Dendritic cell treated with granulocyte-macrophage colony-stimulating factor and Interleukin-4, amounts not matched to agents 40 ng/mL and 50 ng/mL, for 4 days (primary cell): ENCODE data around the gene FAM47E.

ENCODE experiments used
- H3K27ac Mint-ChIP-seq: one replicate; pipeline ENCODE4 v1.8.0; 2022; ENCODE audit warnings: mild to moderate bottlenecking, mixed read lengths
- H3K27me3 Mint-ChIP-seq: one replicate; pipeline ENCODE4 v1.8.0; 2022; ENCODE audit warnings: mild to moderate bottlenecking, mixed read lengths
- H3K36me3 Mint-ChIP-seq: one replicate; pipeline ENCODE4 v1.8.0; 2022; ENCODE audit warnings: low read depth, mixed read lengths
- H3K4me1 Mint-ChIP-seq: one replicate; pipeline ENCODE4 v1.8.0; 2022; ENCODE audit warnings: low read depth, mixed read lengths
- H3K4me3 Mint-ChIP-seq: one replicate; pipeline ENCODE4 v1.8.0; 2022; ENCODE audit warnings: mild to moderate bottlenecking, moderate library complexity, mixed read lengths
- H3K9me3 Mint-ChIP-seq: one replicate; pipeline ENCODE4 v1.8.0; 2022; ENCODE audit warnings: mixed read lengths
- intact Hi-C: fragments of 100-400 bp; cut with micrococcal nuclease; formaldehyde crosslinking; loops from one replicate; pipeline ENCODE4 v1.15.0; 2022

The FAM47E gene

DNA sequence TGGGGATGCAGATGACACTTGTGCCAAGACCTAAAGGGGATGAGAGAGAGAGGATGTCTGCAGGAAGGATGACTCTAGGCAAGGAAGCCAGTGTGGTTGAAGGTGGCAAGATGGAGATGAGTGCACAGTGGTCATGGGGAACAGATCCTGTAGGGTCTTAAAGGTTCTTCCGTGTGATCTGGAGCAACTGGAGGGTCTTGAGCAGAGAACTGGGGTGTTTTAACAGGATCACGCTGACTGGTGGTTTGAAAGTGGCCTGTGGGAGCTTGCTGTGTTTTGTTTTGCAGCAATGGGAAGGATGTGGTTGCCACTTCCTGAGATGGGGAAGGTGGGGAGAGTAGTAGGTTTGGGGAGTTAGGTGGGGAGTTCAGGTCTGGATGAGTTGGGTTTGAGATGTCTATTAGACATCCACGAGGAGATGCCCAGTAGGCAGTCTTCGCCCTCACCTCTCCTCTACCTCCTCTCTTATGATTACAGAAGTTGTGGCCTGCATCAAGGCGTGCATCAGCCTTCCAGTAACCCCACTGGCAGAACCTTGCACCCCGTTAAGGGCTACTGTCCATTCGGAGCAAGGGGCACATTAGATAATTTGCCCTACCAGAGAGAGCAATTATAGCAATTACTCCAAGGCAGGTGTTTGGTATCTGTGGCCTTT is 53.6 kb downstream of the FAM47E start:
- intact Hi-C loops = loop anchor here (5.0 kb wide), 1 partner anchor 98 kb away; no protein-coding TSS in a partner anchor
- Mint-ChIP-seq H3K36me3 (peaks cover 16% of the 10 kb centered on the region), H3K27me3 (peaks cover 5% of the 10 kb centered on the region), H3K4me3 (no peak overlapping the region), H3K4me1 (peaks cover 61% of the 10 kb centered on the region), H3K9me3 (no peaks in the 10 kb centered on the region), H3K27ac (no peak overlapping the region)

DNA sequence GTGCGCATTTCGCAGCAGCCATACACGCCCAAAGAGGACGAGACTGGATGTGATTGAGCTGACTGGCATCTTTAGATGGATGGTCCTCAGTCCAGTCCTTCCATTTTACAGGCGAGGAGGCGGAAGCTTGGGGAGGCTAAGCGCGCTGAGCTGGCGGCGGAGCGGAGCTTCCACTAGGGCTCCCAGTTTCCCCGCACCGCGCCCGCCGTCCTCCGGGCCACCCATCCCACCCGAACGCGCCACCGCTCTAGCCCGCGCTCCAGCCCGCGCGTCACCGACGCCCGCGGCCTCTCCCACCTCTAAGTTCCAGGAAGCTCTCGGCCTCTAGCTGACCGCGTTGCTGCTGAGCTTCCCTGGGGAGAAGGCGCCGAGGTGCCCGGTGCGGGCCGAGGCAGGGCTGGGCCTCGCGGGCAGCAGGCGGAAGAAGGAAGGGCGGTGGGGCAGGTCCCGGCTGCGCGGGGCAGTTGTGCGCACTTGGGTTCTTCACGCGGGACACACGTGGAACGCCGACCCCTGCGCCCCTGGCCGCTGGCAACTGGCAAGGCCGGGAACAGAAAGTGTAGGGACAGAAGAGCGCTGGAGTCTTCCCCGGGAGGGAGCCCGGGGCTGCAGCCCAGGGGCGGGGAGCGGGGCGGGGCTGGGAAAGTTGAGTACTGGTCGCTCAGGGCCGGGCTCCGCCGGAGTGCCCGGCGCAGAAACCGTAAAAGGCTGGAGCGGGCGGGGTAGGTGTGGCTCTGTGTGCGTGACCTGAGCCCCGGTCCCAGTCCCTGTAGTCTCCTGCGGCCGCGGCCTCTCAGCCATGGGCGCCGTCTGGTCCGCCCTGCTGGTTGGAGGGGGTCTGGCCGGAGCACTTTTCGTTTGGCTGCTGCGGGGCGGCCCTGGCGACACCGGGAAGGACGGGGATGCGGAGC is 54.7 kb downstream of the FAM47E start, which contains the start of gene STBD1:
STBD1 (plus strand) TSS at position 763 of the 911 bp plus-strand sequence; CDS start at position 800, 37 bp downstream.
- peaks cover 50% of the 10 kb centered on the region for H3K4me1 Mint-ChIP-seq
- H3K4me3 Mint-ChIP-seq = peak within 1 kb of the TSS; percentile 91
- peaks cover 16% of the 10 kb centered on the region for H3K36me3 Mint-ChIP-seq
- peak within 1 kb of the TSS; percentile 85 for H3K27ac Mint-ChIP-seq
- no peaks in the 10 kb centered on the region for H3K9me3 Mint-ChIP-seq
- peaks cover 5% of the 10 kb centered on the region for H3K27me3 Mint-ChIP-seq
- intact Hi-C loops = loop anchor here (5.0 kb wide), 1 partner anchor 99 kb away; no protein-coding TSS in a partner anchor

DNA sequence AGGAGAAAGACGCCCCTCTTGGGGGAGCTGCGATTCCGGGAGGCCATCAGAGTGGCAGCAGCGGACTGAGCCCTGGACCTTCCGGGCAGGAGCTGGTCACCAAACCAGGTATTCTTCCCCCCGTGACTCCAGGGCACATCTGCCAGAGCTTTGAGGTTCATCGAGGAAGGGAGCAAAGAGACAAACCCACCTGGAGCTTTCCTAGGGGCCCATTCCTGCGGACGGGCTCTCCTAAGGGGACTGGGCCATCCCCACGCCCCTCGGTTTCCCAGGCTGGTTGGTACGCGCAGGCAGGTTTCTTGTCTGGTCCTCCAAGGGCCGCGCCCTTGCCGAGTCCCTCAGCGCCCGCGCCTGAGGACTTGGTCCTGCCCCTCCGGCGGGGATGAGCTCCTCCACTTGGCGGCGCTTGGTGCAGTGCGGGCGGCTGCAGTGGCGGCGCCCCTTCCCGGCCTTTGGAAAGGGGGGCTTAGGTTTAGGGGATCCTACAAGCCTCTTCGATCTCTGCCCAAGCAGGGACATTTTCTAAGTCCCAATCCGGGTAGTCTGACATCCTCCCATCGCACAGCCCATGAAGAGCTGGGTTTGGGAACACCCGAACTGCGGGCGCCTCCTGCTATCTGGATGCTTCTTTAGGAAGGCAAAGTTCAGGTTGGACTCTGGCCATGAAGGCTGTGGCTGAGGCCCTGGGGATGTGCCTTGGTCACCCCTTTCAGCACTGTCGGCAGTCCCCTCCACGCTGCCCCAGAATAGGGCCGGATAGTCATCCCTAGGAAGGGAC is 55.5 kb downstream of the FAM47E start:
- H3K36me3 Mint-ChIP-seq = peaks cover 16% of the 10 kb centered on the region
- peak overlapping the region; percentile 85 for H3K27ac Mint-ChIP-seq
- no peaks in the 10 kb centered on the region for H3K9me3 Mint-ChIP-seq
- H3K27me3 Mint-ChIP-seq = peaks cover 5% of the 10 kb centered on the region
- H3K4me3 Mint-ChIP-seq = peak overlapping the region; percentile 91
- H3K4me1 Mint-ChIP-seq = peaks cover 44% of the 10 kb centered on the region
- intact Hi-C loops = loop anchor here (5.0 kb wide), 1 partner anchor 100 kb away; no protein-coding TSS in a partner anchor

DNA sequence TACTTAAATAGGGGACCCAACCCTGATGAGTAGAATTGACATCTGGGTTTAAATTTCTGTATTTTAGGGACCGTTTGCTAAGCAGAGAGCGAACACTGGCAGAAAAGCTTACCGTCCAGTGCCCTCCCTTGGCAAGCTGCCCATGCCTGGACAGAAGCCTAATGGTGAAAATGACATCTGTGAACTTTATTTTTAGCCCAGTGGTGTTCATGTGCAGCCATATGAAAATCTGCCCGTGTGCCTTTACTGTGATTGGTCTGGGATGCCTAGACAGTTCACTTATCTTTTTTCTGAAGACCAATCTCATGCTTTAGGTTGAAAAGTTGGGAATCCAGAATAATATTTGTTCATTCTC is 56.1 kb downstream of the FAM47E start:
- Mint-ChIP-seq H3K27ac (no peak overlapping the region), H3K36me3 (peaks cover 16% of the 10 kb centered on the region), H3K9me3 (no peaks in the 10 kb centered on the region), H3K4me1 (peaks cover 38% of the 10 kb centered on the region), H3K27me3 (peaks cover 5% of the 10 kb centered on the region), H3K4me3 (no peak overlapping the region)
- intact Hi-C loops = loop anchor here (5.0 kb wide), 1 partner anchor 100 kb away; no protein-coding TSS in a partner anchor

DNA sequence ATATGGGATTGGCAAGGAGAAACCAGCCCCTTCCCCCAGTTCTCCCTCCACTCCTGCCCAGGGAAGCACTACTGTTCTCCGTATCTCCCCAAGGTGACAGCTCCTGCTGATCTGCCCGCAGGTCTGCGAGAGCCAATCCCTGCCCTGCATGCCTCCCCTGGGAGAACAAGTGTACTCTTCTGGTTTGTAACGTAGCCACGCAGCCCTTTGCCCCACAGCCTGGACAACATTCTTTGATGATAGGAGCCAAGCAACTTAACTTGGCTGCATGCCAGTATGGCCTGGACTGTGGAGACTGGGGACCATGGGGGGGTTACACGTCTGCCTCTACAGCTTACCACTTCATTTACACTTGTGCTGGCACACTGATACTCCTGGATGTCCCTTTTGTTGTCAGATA is 57.0 kb downstream of the FAM47E start:
- no peak overlapping the region for H3K4me3 Mint-ChIP-seq
- no peak overlapping the region for H3K27ac Mint-ChIP-seq
- H3K4me1 Mint-ChIP-seq = peaks cover 29% of the 10 kb centered on the region
- peaks cover 5% of the 10 kb centered on the region for H3K27me3 Mint-ChIP-seq
- H3K36me3 Mint-ChIP-seq = peaks cover 16% of the 10 kb centered on the region
- H3K9me3 Mint-ChIP-seq = no peaks in the 10 kb centered on the region
- intact Hi-C loops = loop anchor here (5.0 kb wide), 1 partner anchor 101 kb away; no protein-coding TSS in a partner anchor

DNA sequence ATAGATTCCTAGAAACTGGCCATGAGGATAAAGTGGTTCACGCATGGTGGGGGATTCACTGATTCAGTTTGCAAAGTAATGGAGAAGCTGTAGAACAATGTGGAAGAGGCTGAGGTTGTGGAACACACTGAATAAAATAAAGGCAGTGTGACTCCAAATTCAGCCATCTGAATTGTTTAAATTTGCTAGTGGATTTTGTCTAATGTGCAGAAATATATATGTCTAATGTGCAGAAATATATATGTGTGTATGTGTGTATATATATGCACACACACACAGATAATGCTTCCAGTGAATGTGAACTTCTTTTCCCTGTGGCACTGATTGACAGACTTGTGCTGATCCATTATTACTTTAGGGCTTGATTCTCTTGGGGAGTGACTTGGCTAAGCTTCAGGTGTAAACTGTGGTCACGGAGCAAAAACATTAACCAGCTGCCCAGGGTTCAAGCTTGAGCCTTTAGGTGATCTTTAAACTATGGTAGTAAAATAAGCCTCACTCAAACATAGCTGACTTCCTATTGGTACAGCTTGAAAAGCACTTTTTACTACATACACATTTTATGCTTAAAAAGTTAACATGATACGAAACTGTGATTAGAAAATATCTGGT is 58.5 kb downstream of the FAM47E start:
- Mint-ChIP-seq H3K4me3 (no peak overlapping the region), H3K27ac (no peak overlapping the region), H3K9me3 (no peaks in the 10 kb centered on the region), H3K4me1 (peaks cover 22% of the 10 kb centered on the region), H3K36me3 (peaks cover 16% of the 10 kb centered on the region), H3K27me3 (peaks cover 3% of the 10 kb centered on the region)
- intact Hi-C loops = loop anchor here (5.0 kb wide), 1 partner anchor 103 kb away; no protein-coding TSS in a partner anchor

DNA sequence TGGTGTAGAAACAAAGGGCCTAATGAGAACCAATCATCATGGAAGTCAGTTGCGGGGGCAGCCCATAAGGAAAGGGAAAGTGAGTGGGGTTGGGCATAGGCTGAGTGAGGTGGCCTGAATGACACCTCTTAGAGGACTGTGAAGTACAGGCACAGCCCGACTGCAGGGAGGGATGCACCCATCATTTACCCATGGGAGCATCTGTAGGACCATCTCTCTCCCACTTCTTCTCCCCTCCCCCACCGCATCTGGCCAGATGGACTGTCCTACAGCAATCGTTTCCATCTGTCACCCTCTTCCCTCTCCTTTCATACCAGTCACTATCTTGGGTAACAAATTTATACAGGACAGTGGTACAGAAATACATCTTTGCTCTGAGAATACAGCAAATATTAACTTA is 59.2 kb downstream of the FAM47E start:
- H3K27me3 Mint-ChIP-seq = peaks cover 3% of the 10 kb centered on the region
- H3K4me3 Mint-ChIP-seq = no peak overlapping the region
- peaks cover 16% of the 10 kb centered on the region for H3K36me3 Mint-ChIP-seq
- no peak overlapping the region for H3K27ac Mint-ChIP-seq
- peaks cover 2% of the 10 kb centered on the region for H3K9me3 Mint-ChIP-seq
- H3K4me1 Mint-ChIP-seq = peaks cover 16% of the 10 kb centered on the region
- intact Hi-C loops = no loop called here

DNA sequence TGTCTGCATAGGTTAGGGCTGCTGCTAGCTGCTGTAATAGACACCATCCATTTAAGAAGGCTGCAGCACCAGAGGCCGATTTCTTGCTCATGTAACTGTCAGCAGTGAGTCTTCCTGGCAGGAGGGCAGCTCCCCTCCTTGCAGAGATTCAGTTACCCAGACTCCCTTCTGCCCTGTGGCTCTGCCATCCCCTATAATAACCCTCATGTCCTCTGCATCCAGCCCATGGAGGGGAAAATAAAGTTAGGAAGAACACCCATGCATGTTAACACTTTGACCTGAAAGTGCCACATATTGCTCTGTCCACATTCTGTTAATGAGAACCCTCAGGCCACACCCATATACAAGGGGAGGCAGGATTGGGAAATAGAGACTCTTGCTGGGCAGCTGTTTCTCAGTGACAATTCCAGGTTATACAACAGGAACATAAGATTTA is 60.4 kb downstream of the FAM47E start:
- H3K27me3 Mint-ChIP-seq = no peaks in the 10 kb centered on the region
- peaks cover 7% of the 10 kb centered on the region for H3K36me3 Mint-ChIP-seq
- intact Hi-C loops = no loop called here
- H3K27ac Mint-ChIP-seq = no peak overlapping the region
- peaks cover 7% of the 10 kb centered on the region for H3K4me1 Mint-ChIP-seq
- no peak overlapping the region for H3K4me3 Mint-ChIP-seq
- H3K9me3 Mint-ChIP-seq = peaks cover 14% of the 10 kb centered on the region

DNA sequence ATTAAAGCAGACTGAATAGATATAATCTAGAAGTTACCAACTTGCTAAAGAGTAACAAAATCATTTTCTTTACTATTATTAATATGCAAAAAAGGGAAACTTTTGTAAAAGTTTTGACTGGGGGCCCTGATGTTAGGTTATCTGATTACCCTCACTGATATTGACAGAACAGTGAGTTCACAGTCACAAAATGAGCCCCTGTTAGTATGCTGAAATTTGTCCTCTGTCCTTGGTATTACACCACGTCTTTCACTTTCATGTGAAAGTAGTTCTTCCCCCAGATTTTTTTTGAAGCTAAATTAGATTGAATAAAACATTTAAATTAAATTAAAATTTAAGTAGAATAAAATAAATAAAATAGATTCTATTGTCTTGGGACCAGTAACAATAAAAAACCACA is 60.9 kb downstream of the FAM47E start:
- Mint-ChIP-seq H3K4me3 (no peak overlapping the region), H3K27me3 (no peaks in the 10 kb centered on the region), H3K9me3 (peaks cover 20% of the 10 kb centered on the region), H3K36me3 (peaks cover 7% of the 10 kb centered on the region), H3K4me1 (peaks cover 2% of the 10 kb centered on the region), H3K27ac (no peak overlapping the region)
- intact Hi-C loops = no loop called here

DNA sequence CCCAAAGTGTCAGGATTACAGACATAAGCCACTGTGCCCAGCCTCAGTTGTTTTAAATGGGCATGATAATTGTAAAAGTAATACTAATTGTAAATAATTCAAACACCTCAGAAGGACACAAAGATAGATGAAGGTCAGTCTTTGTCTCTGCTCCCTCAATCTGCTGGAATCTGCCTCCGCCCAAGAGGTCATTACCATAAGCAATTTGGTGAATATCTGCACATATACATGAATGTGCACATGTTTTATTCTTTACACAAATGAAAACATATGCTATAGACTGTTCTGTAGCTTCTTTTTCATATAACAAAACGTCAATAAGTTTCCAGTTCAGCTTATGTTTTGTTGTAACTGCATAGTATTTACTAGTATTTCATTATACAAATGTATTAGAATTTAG is 62.0 kb downstream of the FAM47E start:
- no peaks in the 10 kb centered on the region for H3K27me3 Mint-ChIP-seq
- H3K27ac Mint-ChIP-seq = no peak overlapping the region
- intact Hi-C loops = no loop called here

DNA sequence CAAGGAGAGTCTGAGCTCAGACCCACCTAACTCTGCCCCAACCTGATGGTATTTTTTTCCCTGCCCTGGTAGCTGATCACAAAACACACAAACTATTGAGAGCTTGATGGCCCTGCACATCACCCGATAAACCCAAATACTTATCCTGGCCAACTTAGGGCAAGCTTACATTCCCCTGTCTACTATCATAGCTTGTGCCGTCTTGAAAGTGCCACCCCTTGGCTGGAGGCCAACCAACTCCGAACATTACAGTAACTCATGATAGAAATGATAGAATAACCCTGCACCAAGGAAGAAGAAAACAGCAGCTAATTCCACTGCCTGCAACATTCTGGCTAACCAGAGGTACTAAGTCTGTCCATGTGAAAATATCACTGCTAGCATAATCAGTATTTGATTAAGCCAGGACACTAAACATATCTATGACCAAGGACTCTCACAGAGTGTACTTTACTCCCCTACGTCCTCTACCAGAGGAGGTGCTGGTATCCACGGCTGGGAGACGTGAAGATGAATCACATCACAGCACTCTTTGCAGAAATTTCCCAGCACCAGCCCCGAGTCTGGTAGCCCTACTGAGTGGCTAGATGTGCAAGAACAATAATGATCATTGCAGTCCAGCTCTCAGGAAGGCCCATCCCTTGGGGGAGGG is 63.9 kb downstream of the FAM47E start:
- no peak overlapping the region for H3K4me3 Mint-ChIP-seq
- peaks cover 30% of the 10 kb centered on the region for H3K9me3 Mint-ChIP-seq
- intact Hi-C loops = no loop called here
- no peaks in the 10 kb centered on the region for H3K4me1 Mint-ChIP-seq
- no peaks in the 10 kb centered on the region for H3K36me3 Mint-ChIP-seq
- H3K27me3 Mint-ChIP-seq = peaks cover 4% of the 10 kb centered on the region
- H3K27ac Mint-ChIP-seq = no peak overlapping the region

More for the DNA sequence above, 62.0 kb downstream of the FAM47E start:
- Mint-ChIP-seq H3K4me3 (no peak overlapping the region), H3K36me3 (peaks cover 7% of the 10 kb centered on the region), H3K9me3 (peaks cover 25% of the 10 kb centered on the region), H3K4me1 (no peaks in the 10 kb centered on the region)

DNA sequence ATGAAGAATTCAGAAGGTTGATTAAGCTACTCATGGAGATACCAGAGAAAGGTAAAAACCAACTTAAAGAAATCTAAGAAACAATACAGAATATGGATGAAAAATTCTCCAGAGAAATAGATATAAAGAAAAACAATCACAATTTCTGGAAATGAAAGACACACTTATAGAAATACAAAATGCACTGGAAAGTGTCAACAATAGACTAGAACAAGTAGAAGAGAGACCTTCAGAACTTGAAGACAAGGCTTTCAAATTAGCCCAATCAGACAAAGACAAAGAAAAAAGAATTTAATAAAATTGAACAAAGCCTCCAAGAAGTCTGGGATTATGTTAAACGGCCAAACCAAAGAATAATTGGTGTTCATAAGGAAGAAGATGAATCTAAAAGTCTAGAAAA is 64.6 kb downstream of the FAM47E start:
- Mint-ChIP-seq H3K9me3 (peaks cover 33% of the 10 kb centered on the region), H3K27ac (no peak overlapping the region), H3K4me1 (no peaks in the 10 kb centered on the region), H3K4me3 (no peak overlapping the region), H3K27me3 (peaks cover 4% of the 10 kb centered on the region), H3K36me3 (no peaks in the 10 kb centered on the region)
- intact Hi-C loops = no loop called here

DNA sequence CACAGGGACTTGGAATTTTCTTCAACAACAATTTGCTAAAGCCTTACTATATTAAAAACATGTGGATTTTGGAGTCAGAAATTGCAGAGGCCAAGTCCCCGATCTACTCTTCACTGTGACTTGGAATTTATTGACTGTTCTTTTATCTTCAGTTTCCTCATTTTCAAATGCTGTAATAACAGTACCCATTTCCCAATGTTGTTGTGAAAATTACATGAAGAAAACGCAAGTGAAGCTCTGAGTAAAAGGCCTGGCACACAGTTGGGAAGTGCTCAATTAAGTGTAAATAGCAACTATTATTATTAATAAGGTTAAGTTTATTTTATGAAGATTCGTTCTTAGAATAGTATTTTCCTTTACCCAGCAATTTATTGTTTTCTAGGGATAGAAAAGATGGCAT is 70.7 kb downstream of the FAM47E start:
- no peaks in the 10 kb centered on the region for H3K36me3 Mint-ChIP-seq
- H3K9me3 Mint-ChIP-seq = peaks cover 37% of the 10 kb centered on the region
- intact Hi-C loops = no loop called here
- H3K4me3 Mint-ChIP-seq = no peak overlapping the region
- no peak overlapping the region for H3K27ac Mint-ChIP-seq
- H3K4me1 Mint-ChIP-seq = no peaks in the 10 kb centered on the region
- peaks cover 4% of the 10 kb centered on the region for H3K27me3 Mint-ChIP-seq
